Measurements from ENCODE around the gene C20orf96. TPM values are rescaled to one million over a fixed set of nuclear protein-coding genes. Genes with fewer than 3 reads are reported as not detected.

C20orf96 gene
- total RNA-seq, 1 donor, result 1.3 TPM

DNA sequence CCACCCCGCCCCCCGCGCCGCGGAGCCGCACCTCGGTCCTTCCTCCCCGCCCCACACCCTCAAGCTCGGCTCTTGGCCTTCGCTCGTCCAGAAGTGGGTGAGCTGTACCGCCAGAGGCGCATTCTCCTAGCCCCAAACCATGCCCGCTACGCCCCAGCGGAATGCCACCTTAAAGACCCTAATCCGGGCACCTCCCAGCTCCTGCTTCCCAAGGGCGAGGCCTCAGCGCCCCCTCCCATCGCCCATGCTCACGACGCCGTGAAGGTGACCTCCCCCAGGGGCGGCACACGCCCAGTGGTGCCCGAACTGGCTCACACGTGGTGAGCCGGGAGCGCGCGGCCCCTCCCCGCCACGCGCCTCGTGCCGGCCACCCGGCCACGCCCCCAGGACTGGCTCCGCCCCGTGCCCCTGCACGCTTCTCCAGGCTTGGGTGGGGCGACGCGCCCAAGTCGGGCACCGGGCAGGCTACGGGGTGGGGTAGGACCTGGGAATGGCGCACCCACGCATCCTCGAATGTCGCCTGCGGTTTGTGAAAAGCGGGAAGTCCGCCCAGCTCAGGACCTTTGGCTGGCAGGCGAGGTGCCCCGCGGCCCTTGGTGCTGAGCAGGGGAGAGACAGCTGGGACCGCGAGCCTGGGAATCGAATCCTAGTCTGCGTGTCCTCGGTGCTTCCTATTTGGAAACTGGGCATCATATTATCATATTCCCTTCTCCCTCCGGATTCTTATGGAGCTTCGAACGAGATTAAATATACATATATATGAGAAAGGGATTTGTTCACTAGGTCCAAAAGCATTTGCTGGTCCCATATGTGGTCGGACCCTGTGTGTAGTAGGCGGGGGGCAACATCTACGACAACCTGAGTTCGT is 33.9 kb upstream of the C20orf96 start:
- TF ChIP-seq, protein P1, sequence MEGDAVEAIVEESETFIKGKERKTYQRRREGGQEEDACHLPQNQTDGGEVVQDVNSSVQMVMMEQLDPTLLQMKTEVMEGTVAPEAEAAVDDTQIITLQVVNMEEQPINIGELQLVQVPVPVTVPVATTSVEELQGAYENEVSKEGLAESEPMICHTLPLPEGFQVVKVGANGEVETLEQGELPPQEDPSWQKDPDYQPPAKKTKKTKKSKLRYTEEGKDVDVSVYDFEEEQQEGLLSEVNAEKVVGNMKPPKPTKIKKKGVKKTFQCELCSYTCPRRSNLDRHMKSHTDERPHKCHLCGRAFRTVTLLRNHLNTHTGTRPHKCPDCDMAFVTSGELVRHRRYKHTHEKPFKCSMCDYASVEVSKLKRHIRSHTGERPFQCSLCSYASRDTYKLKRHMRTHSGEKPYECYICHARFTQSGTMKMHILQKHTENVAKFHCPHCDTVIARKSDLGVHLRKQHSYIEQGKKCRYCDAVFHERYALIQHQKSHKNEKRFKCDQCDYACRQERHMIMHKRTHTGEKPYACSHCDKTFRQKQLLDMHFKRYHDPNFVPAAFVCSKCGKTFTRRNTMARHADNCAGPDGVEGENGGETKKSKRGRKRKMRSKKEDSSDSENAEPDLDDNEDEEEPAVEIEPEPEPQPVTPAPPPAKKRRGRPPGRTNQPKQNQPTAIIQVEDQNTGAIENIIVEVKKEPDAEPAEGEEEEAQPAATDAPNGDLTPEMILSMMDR (IDR thresholded peaks at IDR 0.05; ENCODE audit: insufficient read depth, low read depth, low read length), result peak; percentile 38
- DNase-seq (ENCODE audit: low read depth), result peak; percentile 83
- H3K4me3 ChIP-seq (ENCODE audit: low read depth, low read length), result peak overlapping the region; percentile 68

DNA sequence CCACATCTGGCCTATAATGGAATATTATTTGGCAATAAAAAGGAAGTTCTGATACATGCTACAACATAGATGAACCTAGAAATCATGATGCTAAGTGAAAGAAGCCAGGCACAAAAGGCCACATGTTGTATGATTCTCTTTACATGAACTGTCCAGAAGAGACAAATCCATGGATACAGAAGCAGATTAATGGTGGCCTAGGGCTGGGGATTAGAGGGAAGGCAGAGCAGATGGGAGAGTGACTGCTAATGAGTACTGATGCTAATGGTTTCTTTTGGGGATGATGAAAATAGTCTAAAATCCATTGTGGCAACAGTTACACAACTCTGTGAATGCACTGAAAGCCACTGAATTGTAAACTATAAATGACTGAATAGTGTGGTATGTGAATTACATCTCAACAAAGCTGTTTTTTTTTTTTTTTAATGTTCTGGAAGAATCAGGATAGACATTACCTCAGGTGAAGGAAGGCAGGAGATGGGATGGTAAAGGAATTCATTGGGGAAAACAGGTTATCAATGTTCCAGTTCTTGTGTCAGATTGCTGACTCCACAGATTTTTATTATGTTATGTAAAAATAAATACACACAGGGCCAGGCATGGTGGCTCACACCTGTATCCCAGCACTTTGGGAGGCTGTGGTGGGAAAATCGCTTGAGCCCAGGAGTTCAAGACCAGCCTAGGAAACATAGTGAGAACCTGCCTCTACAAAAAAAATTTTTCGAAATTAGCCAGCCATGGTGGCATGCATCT is 25.9 kb upstream of the C20orf96 start:
- no peak overlapping the region for H3K4me3 ChIP-seq (ENCODE audit: low read depth, low read length)
- peak; percentile 76 for DNase-seq (ENCODE audit: low read depth)
- TF ChIP-seq, protein P1 (IDR thresholded peaks at IDR 0.05; ENCODE audit: insufficient read depth, low read depth, low read length), result no peak

DNA sequence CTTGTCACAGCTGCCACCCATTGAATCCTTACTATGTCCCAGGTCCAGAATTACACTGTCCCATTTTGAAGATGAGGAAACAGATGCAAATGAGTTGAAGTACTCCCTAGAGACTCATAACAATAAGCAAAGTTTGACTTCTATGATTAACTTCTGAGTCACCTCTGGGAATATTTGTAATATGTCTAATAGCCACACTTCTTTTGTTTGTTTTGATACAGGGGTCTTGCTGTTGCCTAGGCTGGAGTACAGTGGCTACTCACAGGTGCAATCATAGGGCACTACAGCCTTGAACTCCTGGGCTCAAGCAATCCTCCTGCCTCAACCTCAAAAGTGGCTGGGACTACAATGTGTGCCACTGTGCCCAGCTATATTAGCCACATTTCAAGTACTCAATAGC is 23.4 kb upstream of the C20orf96 start:
- no peak for DNase-seq (ENCODE audit: low read depth)
- no peak overlapping the region for H3K4me3 ChIP-seq (ENCODE audit: low read depth, low read length)
- TF ChIP-seq, protein P1 (IDR thresholded peaks at IDR 0.05; ENCODE audit: insufficient read depth, low read depth, low read length), result no peak

DNA sequence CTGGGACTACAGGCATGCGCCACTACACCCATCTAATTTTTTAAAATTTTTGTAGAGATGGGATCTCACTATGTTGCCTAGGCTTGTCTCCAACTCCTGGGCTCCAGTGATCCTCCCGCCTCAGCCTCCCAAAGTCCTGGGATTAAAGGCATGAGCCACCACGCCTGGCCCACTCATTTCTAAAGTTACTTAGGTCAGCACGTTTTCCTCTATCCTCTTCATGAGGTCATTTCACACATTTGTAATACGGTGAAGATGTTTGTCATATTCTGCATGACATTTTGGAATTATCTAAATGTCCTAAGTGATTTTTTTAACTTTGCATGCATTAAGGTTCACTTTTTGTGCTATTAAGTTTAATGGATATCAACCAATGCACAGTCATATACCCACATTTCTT is 22.9 kb upstream of the C20orf96 start:
- DNase-seq (ENCODE audit: low read depth), result no peak
- TF ChIP-seq, protein P1 (IDR thresholded peaks at IDR 0.05; ENCODE audit: insufficient read depth, low read depth, low read length), result no peak
- H3K4me3 ChIP-seq (ENCODE audit: low read depth, low read length), result no peak overlapping the region

DNA sequence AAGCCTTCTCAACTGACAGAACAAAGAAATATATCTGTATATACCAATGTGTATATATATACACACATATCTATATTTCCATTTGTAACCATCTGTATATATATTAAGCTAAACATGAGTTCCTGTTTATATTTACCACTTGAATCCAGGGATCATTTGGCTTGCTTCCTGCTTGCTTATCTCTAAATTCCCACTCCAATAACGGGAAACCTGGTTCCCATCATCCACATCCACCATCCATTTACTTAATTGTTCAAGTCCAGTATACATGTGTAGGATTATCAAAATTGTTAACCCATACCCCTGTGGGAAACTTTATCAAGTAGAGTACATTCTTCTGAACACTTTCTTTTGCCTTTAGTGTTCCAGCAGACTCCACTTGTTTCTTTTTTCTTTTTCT is 22.3 kb upstream of the C20orf96 start:
- TF ChIP-seq, protein P1 (IDR thresholded peaks at IDR 0.05; ENCODE audit: insufficient read depth, low read depth, low read length), result no peak

DNA sequence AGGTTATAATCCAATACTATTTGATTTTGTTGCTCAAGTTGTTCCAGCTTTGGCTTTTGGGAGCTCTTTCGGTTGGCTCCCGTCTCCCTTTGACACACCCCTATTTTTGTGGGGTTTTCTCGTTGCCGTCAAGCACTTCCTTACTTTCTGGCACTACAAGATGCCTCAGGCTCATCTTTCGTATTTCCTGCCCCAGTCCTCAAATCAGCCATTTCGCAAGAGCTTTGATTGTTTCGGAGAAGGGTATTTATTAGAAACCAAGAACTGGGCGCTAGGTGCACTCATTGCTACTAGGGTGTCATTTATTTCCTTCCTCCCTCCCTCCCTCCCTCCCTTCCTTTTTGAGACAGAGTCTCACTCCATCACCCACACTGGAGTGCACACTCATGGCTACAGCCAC is 21.5 kb upstream of the C20orf96 start:
- no peak overlapping the region for H3K4me3 ChIP-seq (ENCODE audit: low read depth, low read length)
- no peak for DNase-seq (ENCODE audit: low read depth)
- TF ChIP-seq, protein P1 (IDR thresholded peaks at IDR 0.05; ENCODE audit: insufficient read depth, low read depth, low read length), result no peak

More for the DNA sequence above, 22.3 kb upstream of the C20orf96 start:
- no peak overlapping the region for H3K4me3 ChIP-seq (ENCODE audit: low read depth, low read length)
- peak; percentile 63 for DNase-seq (ENCODE audit: low read depth)
